Skeletal muscle satellite cell (primary cell): ENCODE data around the gene ZG16B.

Experiments
- H3K27me3 ChIP-seq: 2 replicates; pipeline ENCODE4 v1.7.0; 2013; ENCODE audit warnings: low read length; ENCODE audit not compliant: control insufficient read depth, insufficient read depth
- H3K36me3 ChIP-seq: 2 replicates; pipeline ENCODE4 v1.7.0; 2013; ENCODE audit warnings: mild to moderate bottlenecking, control low read depth, low read length; ENCODE audit not compliant: insufficient read depth
- H3K4me1 ChIP-seq: 2 replicates; pipeline ENCODE4 v1.7.0; 2013; ENCODE audit warnings: low read length; ENCODE audit not compliant: control insufficient read depth, insufficient read depth
- H3K4me2 ChIP-seq: 2 replicates; pipeline ENCODE4 v1.7.0; 2013; ENCODE audit warnings: mild to moderate bottlenecking, low read length
- H3K4me3 ChIP-seq: 2 replicates; pipeline ENCODE4 v1.7.0; 2013; ENCODE audit warnings: low read length
- H3K9ac ChIP-seq: 2 replicates; pipeline ENCODE4 v1.7.0; 2013; ENCODE audit warnings: mild to moderate bottlenecking, low read depth, low read length, moderate library complexity
- H3K9me3 ChIP-seq: replicated peaks from 2 replicates; pipeline ENCODE4 v1.7.0; 2013; ENCODE audit warnings: mild to moderate bottlenecking, control low read depth, low read length

Gene ZG16B

GRCh38 chr16:2839650-2840450 is 9.7 kb downstream of the ZG16B start:
- H3K4me2 ChIP-seq = no peak overlapping the region
- peaks cover 2% of the 10 kb centered on the region for H3K27me3 ChIP-seq
- H3K4me1 ChIP-seq = peaks cover 22% of the 10 kb centered on the region
- no peak overlapping the region for H3K9ac ChIP-seq
- no peaks in the 10 kb centered on the region for H3K36me3 ChIP-seq
- H3K9me3 ChIP-seq = no peaks in the 10 kb centered on the region
- H3K4me3 ChIP-seq = no peak overlapping the region

GRCh38 chr16:2840914-2841313 is 10.8 kb downstream of the ZG16B start:
- Histone ChIP-seq H3K27me3 (peaks cover 8% of the 10 kb centered on the region), H3K9me3 (no peaks in the 10 kb centered on the region), H3K4me1 (peaks cover 12% of the 10 kb centered on the region), H3K4me3 (no peak overlapping the region), H3K4me2 (no peak overlapping the region), H3K9ac (no peak overlapping the region), H3K36me3 (no peaks in the 10 kb centered on the region)

GRCh38 chr16:2841606-2842339 is 11.7 kb downstream of the ZG16B start:
- no peaks in the 10 kb centered on the region for H3K36me3 ChIP-seq
- peak overlapping the region; percentile 46 for H3K4me2 ChIP-seq
- H3K27me3 ChIP-seq = peaks cover 8% of the 10 kb centered on the region
- no peaks in the 10 kb centered on the region for H3K9me3 ChIP-seq
- peak overlapping the region; percentile 50 for H3K4me3 ChIP-seq
- no peak overlapping the region for H3K9ac ChIP-seq
- H3K4me1 ChIP-seq = peaks cover 13% of the 10 kb centered on the region

GRCh38 chr16:2842340-2843000 is 12.4 kb downstream of the ZG16B start:
- Histone ChIP-seq H3K9ac (no peak overlapping the region), H3K36me3 (no peaks in the 10 kb centered on the region), H3K27me3 (peaks cover 8% of the 10 kb centered on the region), H3K4me1 (peaks cover 16% of the 10 kb centered on the region), H3K4me2 (peak overlapping the region; percentile 46), H3K9me3 (no peaks in the 10 kb centered on the region), H3K4me3 (peak overlapping the region; percentile 50)

GRCh38 chr16:2843526-2843925 is 13.4 kb downstream of the ZG16B start:
- H3K27me3 ChIP-seq = peaks cover 8% of the 10 kb centered on the region
- H3K4me1 ChIP-seq = peaks cover 16% of the 10 kb centered on the region
- no peak overlapping the region for H3K9ac ChIP-seq
- no peak overlapping the region for H3K4me3 ChIP-seq
- H3K4me2 ChIP-seq = no peak overlapping the region
- no peaks in the 10 kb centered on the region for H3K36me3 ChIP-seq
- no peaks in the 10 kb centered on the region for H3K9me3 ChIP-seq

- Histone ChIP-seq H3K9me3 (no peaks in the 10 kb centered on the region), H3K27me3 (peaks cover 21% of the 10 kb centered on the region), H3K4me3 (no peak overlapping the region), H3K4me1 (peaks cover 11% of the 10 kb centered on the region), H3K9ac (no peak overlapping the region), H3K4me2 (no peak overlapping the region), H3K36me3 (no peaks in the 10 kb centered on the region)
These were observed 15.0 kb downstream of the ZG16B start for GRCh38 chr16:2845116-2845515.

- H3K9ac ChIP-seq = no peak overlapping the region
- peaks cover 11% of the 10 kb centered on the region for H3K4me1 ChIP-seq
- H3K4me2 ChIP-seq = no peak overlapping the region
- H3K36me3 ChIP-seq = no peaks in the 10 kb centered on the region
- no peak overlapping the region for H3K4me3 ChIP-seq
- peaks cover 22% of the 10 kb centered on the region for H3K27me3 ChIP-seq
- no peaks in the 10 kb centered on the region for H3K9me3 ChIP-seq
These were observed 16.6 kb downstream of the ZG16B start for GRCh38 chr16:2846511-2847310.

GRCh38 chr16:2848933-2849725 is 19.0 kb downstream of the ZG16B start:
- H3K9me3 ChIP-seq = peaks cover under 1% of the 10 kb centered on the region
- no peak overlapping the region for H3K4me2 ChIP-seq
- peaks cover 22% of the 10 kb centered on the region for H3K27me3 ChIP-seq
- no peaks in the 10 kb centered on the region for H3K36me3 ChIP-seq
- H3K4me3 ChIP-seq = no peak overlapping the region
- H3K9ac ChIP-seq = no peak overlapping the region
- H3K4me1 ChIP-seq = peaks cover 8% of the 10 kb centered on the region

GRCh38 chr16:2852003-2852730 is 22.1 kb downstream of the ZG16B start:
- Histone ChIP-seq H3K4me1 (peaks cover under 1% of the 10 kb centered on the region), H3K27me3 (peaks cover 15% of the 10 kb centered on the region)

More at GRCh38 chr16:2852003-2852730, 22.1 kb downstream of the ZG16B start:
- no peaks in the 10 kb centered on the region for H3K36me3 ChIP-seq
- no peak overlapping the region for H3K4me2 ChIP-seq
- no peak overlapping the region for H3K9ac ChIP-seq
- peaks cover 5% of the 10 kb centered on the region for H3K9me3 ChIP-seq
- H3K4me3 ChIP-seq = no peak overlapping the region
